H9 (cell line): ENCODE results near the gene TDO2. TPM values are rescaled to one million over a fixed set of nuclear protein-coding genes. Genes with fewer than 3 reads are reported as not detected.

Experiments
- DNase-seq: peaks from one replicate; pipeline ENCODE4 v3.0.0-alpha.2; 2017
- H2AFZ ChIP-seq: one replicate; pipeline ENCODE4 v1.6.1; 2013; ENCODE audit warnings: mild to moderate bottlenecking, low read length, control low read depth, moderate library complexity
- H2AK5ac ChIP-seq: 2 replicates; pipeline ENCODE4 v1.6.1; 2013; ENCODE audit warnings: low read length, control low read depth, mixed read lengths; ENCODE audit not compliant: insufficient read length
- H2BK120ac ChIP-seq: one replicate; pipeline ENCODE4 v1.6.1; 2013; ENCODE audit warnings: low read depth, mild to moderate bottlenecking, low read length, control low read depth, inconsistent platforms; ENCODE audit not compliant: poor library complexity, severe bottlenecking
- H2BK12ac ChIP-seq: 2 replicates; pipeline ENCODE4 v1.6.1; 2013; ENCODE audit warnings: low read length, control low read depth, mixed read lengths, low read depth; ENCODE audit not compliant: insufficient read length
- H2BK15ac ChIP-seq: 2 replicates; pipeline ENCODE4 v1.6.1; 2013; ENCODE audit warnings: low read depth, low read length, control low read depth
- H2BK20ac ChIP-seq: one replicate; pipeline ENCODE4 v1.6.1; 2013; ENCODE audit warnings: low read depth, mild to moderate bottlenecking, low read length, control low read depth, inconsistent platforms; ENCODE audit not compliant: poor library complexity, severe bottlenecking
- H2BK5ac ChIP-seq: 2 replicates; pipeline ENCODE4 v1.6.1; 2013; ENCODE audit warnings: low read length, control low read depth, mixed read lengths; ENCODE audit not compliant: insufficient read length
- H3K14ac ChIP-seq: 2 replicates; pipeline ENCODE4 v1.6.1; 2013; ENCODE audit warnings: low read length, control low read depth; ENCODE audit not compliant: insufficient read depth
- H3K18ac ChIP-seq: 2 replicates; pipeline ENCODE4 v1.6.1; 2013; ENCODE audit warnings: low read depth, mild to moderate bottlenecking, mixed read lengths, low read length, control low read depth; ENCODE audit not compliant: insufficient read length
- H3K23ac ChIP-seq: 2 replicates; pipeline ENCODE4 v1.6.1; 2013; ENCODE audit warnings: low read length, control low read depth, mixed read lengths, low read depth; ENCODE audit not compliant: insufficient read length
- H3K23me2 ChIP-seq: 2 replicates; pipeline ENCODE4 v1.6.1; 2013; ENCODE audit warnings: low read depth, mild to moderate bottlenecking, mixed read lengths, low read length, control low read depth; ENCODE audit not compliant: insufficient read length, poor library complexity, severe bottlenecking
- H3K27ac ChIP-seq: 2 replicates; pipeline ENCODE4 v1.5.1; 2013; ENCODE audit warnings: low read length, control low read depth, mixed read lengths, low read depth; ENCODE audit not compliant: insufficient read length
- H3K27me3 ChIP-seq: 2 replicates; pipeline ENCODE4 v1.6.1; 2013; ENCODE audit warnings: low read length, control low read depth, inconsistent platforms; ENCODE audit not compliant: insufficient read depth
- H3K4ac ChIP-seq: 2 replicates; pipeline ENCODE4 v1.6.1; 2013; ENCODE audit warnings: low read depth, mild to moderate bottlenecking, control low read depth, inconsistent platforms, low read length, moderate library complexity
- H3K4me1 ChIP-seq: 2 replicates; pipeline ENCODE4 v1.6.1; 2013; ENCODE audit warnings: low read length, control low read depth, inconsistent platforms; ENCODE audit not compliant: insufficient read depth
- H3K4me2 ChIP-seq: 2 replicates; pipeline ENCODE4 v1.6.1; 2013; ENCODE audit warnings: low read length, control low read depth, mixed read lengths; ENCODE audit not compliant: insufficient read length, insufficient read depth
- H3K56ac ChIP-seq: 2 replicates; pipeline ENCODE4 v1.6.1; 2013; ENCODE audit warnings: low read depth, mild to moderate bottlenecking, mixed read lengths, low read length, control low read depth; ENCODE audit not compliant: insufficient read length
- H3K79me1 ChIP-seq: 2 replicates; pipeline ENCODE4 v1.6.1; 2013; ENCODE audit warnings: low read depth, mild to moderate bottlenecking, moderate library complexity, low read length, control low read depth, inconsistent platforms; ENCODE audit not compliant: insufficient read depth, poor library complexity, severe bottlenecking
- H3K79me2 ChIP-seq: 2 replicates; pipeline ENCODE4 v1.6.1; 2013; ENCODE audit warnings: low read length, control low read depth, inconsistent platforms; ENCODE audit not compliant: insufficient read depth
- H3K9ac ChIP-seq: 2 replicates; pipeline ENCODE4 v1.6.1; 2013; ENCODE audit warnings: low read length, control low read depth, mixed read lengths; ENCODE audit not compliant: insufficient read length; ENCODE audit errors: extremely low read depth
- H3K9me3 ChIP-seq: one replicate; pipeline ENCODE4 v1.6.1; 2013; ENCODE audit warnings: low read depth, low read length, inconsistent platforms; ENCODE audit not compliant: control insufficient read depth
- H3T11ph ChIP-seq: one replicate; pipeline ENCODE4 v1.6.1; 2013; ENCODE audit warnings: mild to moderate bottlenecking, low read length, control low read depth, inconsistent platforms
- H4K20me1 ChIP-seq: one replicate; pipeline ENCODE4 v1.6.1; 2013; ENCODE audit not compliant: control insufficient read depth, insufficient read length, insufficient read depth
- H4K5ac ChIP-seq: 2 replicates; pipeline ENCODE4 v1.6.1; 2013; ENCODE audit warnings: low read depth, mild to moderate bottlenecking, mixed read lengths, low read length, control low read depth; ENCODE audit not compliant: insufficient read length
- H4K8ac ChIP-seq: replicated peaks from 2 replicates; pipeline ENCODE4 v1.6.1; 2013; ENCODE audit warnings: low read length, control low read depth, mixed read lengths, low read depth; ENCODE audit not compliant: insufficient read length
- H4K91ac ChIP-seq: 2 replicates; pipeline ENCODE4 v1.6.1; 2013; ENCODE audit warnings: low read depth, mild to moderate bottlenecking, moderate library complexity, mixed read lengths, low read length, control low read depth; ENCODE audit not compliant: insufficient read length
- H3K27ac Mint-ChIP-seq, 3 experiments: 2 replicates in 2 of 3; 3 replicates in 1 of 3; pipeline ENCODE4 v1.8.0; 2020 to 2021; ENCODE audit warnings: mixed read lengths in 3 of 3, mild to moderate bottlenecking in 1 of 3, moderate library complexity in 1 of 3
- H3K27me3 Mint-ChIP-seq: 2 replicates; pipeline ENCODE4 v1.8.0; 2021; ENCODE audit warnings: low read depth, mild to moderate bottlenecking, moderate library complexity, mixed read lengths
- H3K36me3 Mint-ChIP-seq, 3 experiments: 2 replicates in 2 of 3; 3 replicates in 1 of 3; pipeline ENCODE4 v1.8.0; 2020 to 2021; ENCODE audit warnings: low read depth in 3 of 3, mixed read lengths in 3 of 3; ENCODE audit not compliant: insufficient read depth in 1 of 3
- H3K4me1 Mint-ChIP-seq, 2 experiments: 2 replicates each; pipeline ENCODE4 v1.8.0; 2020; ENCODE audit warnings: mixed read lengths in 2 of 2
- H3K4me3 Mint-ChIP-seq, 2 experiments: 2 replicates in 1 of 2; 3 replicates in 1 of 2; pipeline ENCODE4 v1.8.0; 2020 to 2021; ENCODE audit warnings: mild to moderate bottlenecking in 2 of 2, mixed read lengths in 2 of 2, moderate library complexity in 1 of 2
- H3K9me3 Mint-ChIP-seq, 2 experiments: 2 replicates in 1 of 2; 3 replicates in 1 of 2; pipeline ENCODE4 v1.8.0; 2020; ENCODE audit warnings: mild to moderate bottlenecking in 2 of 2, mixed read lengths in 2 of 2, moderate library complexity in 1 of 2
- WGBS: extraction: QIAGEN DNeasy Blood & Tissue Kit; methylation state at CpG from one replicate; pipeline ENCODE4 v1.1.7; 2013; ENCODE audit warnings: missing lambda C conversion rate, low lambda C conversion rate, mixed read lengths; ENCODE audit not compliant: insufficient read length; ENCODE audit errors: extremely low coverage; 5-methylcytosine and 5-hydroxymethylcytosine counted together
- total RNA-seq: library from RNA; stranded (reverse); gene quantifications from 2 replicates; pipeline ENCODE4 v1.2.1, GENCODE V29; 2021
- TF ChIP-seq, protein P1 (sequence below): fragments of 200-600 bp; sonication (generic); conservative IDR thresholded peaks from 3 replicates; pipeline ENCODE4 v1.8.0; 2021; ENCODE audit warnings: antibody characterized with exemption, mild to moderate bottlenecking

Gene TDO2
- total RNA-seq, 1 experiment from 2014 or later, result not detected

DNA sequence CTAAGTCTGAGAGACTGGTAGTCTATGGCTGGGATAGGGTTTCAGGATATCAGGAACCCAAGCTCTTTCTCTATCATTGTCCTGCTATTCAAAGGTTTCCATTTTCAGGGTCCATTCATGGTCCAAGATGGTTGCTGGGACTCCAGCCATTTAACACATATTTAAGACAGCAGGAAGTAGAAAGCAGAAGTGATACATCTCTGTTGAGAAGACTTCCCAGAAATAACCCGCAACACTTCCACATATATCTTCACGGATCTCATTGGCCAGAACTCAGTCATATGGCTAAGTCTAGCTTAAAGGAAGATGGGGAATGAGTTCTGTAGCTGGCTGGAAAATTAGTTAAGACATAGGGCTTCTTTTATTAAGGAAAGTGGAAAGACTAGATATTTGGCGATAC is 26.3 kb downstream of the TDO2 start:
- TF ChIP-seq, protein P1, sequence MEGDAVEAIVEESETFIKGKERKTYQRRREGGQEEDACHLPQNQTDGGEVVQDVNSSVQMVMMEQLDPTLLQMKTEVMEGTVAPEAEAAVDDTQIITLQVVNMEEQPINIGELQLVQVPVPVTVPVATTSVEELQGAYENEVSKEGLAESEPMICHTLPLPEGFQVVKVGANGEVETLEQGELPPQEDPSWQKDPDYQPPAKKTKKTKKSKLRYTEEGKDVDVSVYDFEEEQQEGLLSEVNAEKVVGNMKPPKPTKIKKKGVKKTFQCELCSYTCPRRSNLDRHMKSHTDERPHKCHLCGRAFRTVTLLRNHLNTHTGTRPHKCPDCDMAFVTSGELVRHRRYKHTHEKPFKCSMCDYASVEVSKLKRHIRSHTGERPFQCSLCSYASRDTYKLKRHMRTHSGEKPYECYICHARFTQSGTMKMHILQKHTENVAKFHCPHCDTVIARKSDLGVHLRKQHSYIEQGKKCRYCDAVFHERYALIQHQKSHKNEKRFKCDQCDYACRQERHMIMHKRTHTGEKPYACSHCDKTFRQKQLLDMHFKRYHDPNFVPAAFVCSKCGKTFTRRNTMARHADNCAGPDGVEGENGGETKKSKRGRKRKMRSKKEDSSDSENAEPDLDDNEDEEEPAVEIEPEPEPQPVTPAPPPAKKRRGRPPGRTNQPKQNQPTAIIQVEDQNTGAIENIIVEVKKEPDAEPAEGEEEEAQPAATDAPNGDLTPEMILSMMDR, result no peak

More for the DNA sequence above, 26.3 kb downstream of the TDO2 start:
- Histone ChIP-seq H3K4ac (no peak overlapping the region), H3K14ac (no peak overlapping the region), H3K18ac (no peak overlapping the region), H4K91ac (no peak overlapping the region), H2BK5ac (no peak overlapping the region), H3K9ac (no peak overlapping the region), H3K56ac (no peak overlapping the region), H4K8ac (no peak overlapping the region), H2AFZ (no peak overlapping the region), H3K27ac (no peak overlapping the region), H3K23me2 (no peaks in the 10 kb centered on the region), H2AK5ac (no peak overlapping the region), H3K79me2 (no peaks in the 10 kb centered on the region), H3T11ph (no peak overlapping the region), H2BK15ac (no peak overlapping the region), H3K79me1 (no peaks in the 10 kb centered on the region), H4K20me1 (no peaks in the 10 kb centered on the region), H3K4me1 (no peaks in the 10 kb centered on the region), H2BK120ac (no peak overlapping the region), H3K27me3 (no peaks in the 10 kb centered on the region), H3K4me2 (no peak overlapping the region), H2BK20ac (no peak overlapping the region), H4K5ac (no peak overlapping the region), H3K23ac (no peak overlapping the region), H2BK12ac (no peak overlapping the region), H3K9me3 (no peaks in the 10 kb centered on the region)
- no peaks in the 10 kb centered on the region for H3K27me3 Mint-ChIP-seq
- DNase-seq, result no peak
- H3K27ac Mint-ChIP-seq, result no peak overlapping the region
- no peak overlapping the region for H3K4me3 Mint-ChIP-seq
- H3K9me3 Mint-ChIP-seq, result peaks cover 28 to 32% of the 10 kb centered on the region in 2 experiments
- H3K36me3 Mint-ChIP-seq, result peaks cover 4 to 32% (median 18%) of the 10 kb centered on the region in 3 experiments; a peak in 5 of 7 replicates
- no peaks in the 10 kb centered on the region for H3K4me1 Mint-ChIP-seq
- no CpG with 5 or more reads among the region's 3 CpGs for WGBS
